HepG2 (cell line): ENCODE data around the gene PIKFYVE. TPM values are rescaled to one million over a fixed set of nuclear protein-coding genes. Genes with fewer than 3 reads are reported as not detected.

ENCODE experiments used
- ATAC-seq: fragments of 200-7000 bp; cut with Tn5 transposase; 3 replicates; pipeline ENCODE4 v1.9.1; 2020; ENCODE audit warnings: mild to moderate bottlenecking, moderate library complexity
- BruUV-seq: library from RNA; stranded (reverse); fragments of 400-500 nt; replicated peaks from 2 replicates; lab custom pipeline; 2021; lab: Mats Ljungman, UMichigan
- CTCF ChIA-PET: fragments of 300-600 bp; formaldehyde crosslinking; extraction: SDS; loops from one replicate; lab custom pipeline; 2021; ENCODE audit warnings: low total read pairs, inconsistent platforms, low intra/inter-chr PET ratio; lab: Yijun Ruan, JAX
- POLR2A ChIA-PET: fragments of 350-600 bp; sonication (Branson Sonifier 250); formaldehyde crosslinking; loops from one replicate; lab custom pipeline; 2020; ENCODE audit warnings: antibody characterized with exemption, inconsistent platforms; lab: Yijun Ruan, JAX
- DNase-seq: peaks from one replicate; pipeline ENCODE4 v3.0.0-alpha.2; 2015; ENCODE audit warnings: low spot score
- FAIRE-seq: peaks from 3 replicates; lab custom pipeline; 2011; peaks lifted over from hg19 to GRCh38; lab: Jason Lieb, UNC
- H2AFZ ChIP-seq: one replicate; pipeline ENCODE4 v1.6.1; 2011; ENCODE audit warnings: low read length, inconsistent platforms
- H3K27ac ChIP-seq: fragments of 300-600 bp; 3 replicates; pipeline ENCODE4 v1.8.0; 2011; ENCODE audit warnings: mixed run types, mild to moderate bottlenecking, mixed read lengths, low read length, inconsistent platforms; ENCODE audit not compliant: insufficient read depth; ENCODE audit errors: extremely low read length
- H3K27me3 ChIP-seq, 2 experiments: fragments of 200-600 bp in 1 of 2; 2 replicates in 1 of 2; 3 replicates in 1 of 2; pipeline versions ENCODE4 v1.6.0 to v1.8.0; 2011; ENCODE audit warnings: low read length in 2 of 2, mild to moderate bottlenecking in 2 of 2, moderate library complexity in 2 of 2, inconsistent platforms in 1 of 2; ENCODE audit not compliant: insufficient read depth in 2 of 2, control insufficient read depth in 1 of 2
- H3K36me3 ChIP-seq, 2 experiments: fragments of 200-600 bp in 1 of 2; replicated peaks in 1 of 2; 2 replicates in 1 of 2; 3 replicates in 1 of 2; pipeline versions ENCODE4 v1.5.1 to v1.8.0; 2011; ENCODE audit warnings: low read length in 2 of 2, inconsistent platforms in 1 of 2; ENCODE audit not compliant: insufficient read depth in 2 of 2, control insufficient read depth in 1 of 2
- H3K4me1 ChIP-seq: 2 replicates; pipeline ENCODE4 v1.5.1; 2012; ENCODE audit warnings: low read length, inconsistent platforms; ENCODE audit not compliant: insufficient read depth
- H3K4me2 ChIP-seq: 2 replicates; pipeline ENCODE4 v1.6.0; 2011; ENCODE audit warnings: low read depth, low read length, inconsistent platforms
- H3K4me3 ChIP-seq, 3 experiments: fragments of 200-600 bp in 1 of 3; sonication (generic), shearing (Covaris generic) in 1 of 3; replicated peaks in 1 of 3; 2 replicates each; pipeline ENCODE4 v1.5.1; 2011 to 2016; ENCODE audit warnings: low read length in 3 of 3, inconsistent platforms in 2 of 3, low read depth in 2 of 3, mild to moderate bottlenecking in 2 of 3, control low read depth in 1 of 3, mixed read lengths in 1 of 3; ENCODE audit not compliant: insufficient read depth in 1 of 3
- H3K79me2 ChIP-seq: one replicate; pipeline ENCODE4 v1.6.1; 2011; ENCODE audit warnings: low read length, inconsistent platforms; ENCODE audit not compliant: insufficient read depth
- H3K9ac ChIP-seq: 2 replicates; pipeline ENCODE4 v1.6.0; 2011; ENCODE audit warnings: mild to moderate bottlenecking, low read depth, low read length, inconsistent platforms; ENCODE audit not compliant: insufficient read depth
- H3K9me3 ChIP-seq: 2 replicates; pipeline ENCODE4 v1.5.1; 2012; ENCODE audit warnings: mild to moderate bottlenecking, low read length
- H4K20me1 ChIP-seq: 2 replicates; pipeline ENCODE4 v1.6.0; 2011; ENCODE audit warnings: inconsistent platforms, mild to moderate bottlenecking, low read length, moderate library complexity; ENCODE audit not compliant: insufficient read depth
- ETV5 ChIP-seq: IDR thresholded peaks from 2 replicates; pipeline ENCODE4 v1.6.1; 2018; ENCODE audit warnings: missing biosample characterization, missing genetic modification reagents, inconsistent platforms, borderline replicate concordance
- GMEB2 ChIP-seq: IDR thresholded peaks from 2 replicates; pipeline ENCODE4 v1.6.1; 2016; ENCODE audit warnings: missing biosample characterization, missing genetic modification reagents, low read depth
- HMG20B ChIP-seq: conservative IDR thresholded peaks from 2 replicates; pipeline ENCODE4 v1.6.1; 2016; ENCODE audit warnings: missing genetic modification reagents, missing compliant biosample characterization
- JARID2 ChIP-seq: sonication (generic); formaldehyde crosslinking; IDR thresholded peaks from 2 replicates; pipeline ENCODE4 v1.8.1; 2023; ENCODE audit warnings: missing genetic modification reagents, inconsistent platforms; ENCODE audit not compliant: insufficient replicate concordance
- MTF2 ChIP-seq: sonication (generic); formaldehyde crosslinking; IDR thresholded peaks from 2 replicates; pipeline ENCODE4 v1.5.0; 2020; ENCODE audit warnings: missing genetic modification reagents, borderline replicate concordance
- ONECUT2 ChIP-seq: sonication (generic); formaldehyde crosslinking; IDR thresholded peaks from 2 replicates; pipeline ENCODE4 v1.4.0; 2020; ENCODE audit warnings: missing genetic modification reagents
- PITX1 ChIP-seq: sonication (generic); formaldehyde crosslinking; IDR thresholded peaks from 2 replicates; pipeline ENCODE4 v1.5.1; 2020; ENCODE audit warnings: mild to moderate bottlenecking, missing genetic modification reagents
- SATB2 ChIP-seq: sonication (generic); formaldehyde crosslinking; IDR thresholded peaks from 2 replicates; pipeline ENCODE4 v1.5.0; 2020; ENCODE audit warnings: missing genetic modification reagents
- ZHX2 ChIP-seq, 2 experiments: sonication (generic) in 1 of 2; formaldehyde crosslinking in 1 of 2; IDR thresholded peaks; 2 replicates each; pipeline versions ENCODE4 v1.6.1 to v1.9.0; 2014 to 2022; ENCODE audit warnings: antibody characterized with exemption in 1 of 2, borderline replicate concordance in 1 of 2, inconsistent platforms in 1 of 2, low read depth in 1 of 2, missing genetic modification reagents in 1 of 2
- ZMAT3 ChIP-seq: sonication (generic); formaldehyde crosslinking; conservative IDR thresholded peaks from 2 replicates; pipeline ENCODE4 v1.7.0; 2021; ENCODE audit warnings: missing genetic modification reagents
- ZNF580 ChIP-seq: IDR thresholded peaks from 2 replicates; pipeline ENCODE4 v1.6.1; 2016; ENCODE audit warnings: low read depth, borderline replicate concordance
- ZNF772 ChIP-seq: sonication (generic); formaldehyde crosslinking; IDR thresholded peaks from 2 replicates; pipeline ENCODE4 v1.5.0; 2020; ENCODE audit warnings: mild to moderate bottlenecking, missing genetic modification reagents
- WGBS: methylation state at CpG from one replicate; pipeline ENCODE4 v1.1.6; 2017; ENCODE audit warnings: low lambda C conversion rate; 5-methylcytosine and 5-hydroxymethylcytosine counted together
- in situ Hi-C: cut with HindIII; loops from 2 replicates; pipeline ENCODE4 v1.10.0; 2017; ENCODE audit warnings: low pct_unique_long_range_greater_than_20kb; ENCODE audit not compliant: extremely low pct_ligation_motif_present
- intact Hi-C: fragments of 100-400 bp; cut with micrococcal nuclease; formaldehyde crosslinking; loops from one replicate; pipeline ENCODE4 v1.10.0; 2022; ENCODE audit not compliant: unreplicated experiment
- polyA plus RNA-seq, 8 experiments: library from polyadenylated mRNA; depleted of rRNA in 3 of 8; stranded (reverse) in 7 of 8; unstranded in 1 of 8; fragments of >200 nt; fragmentation: Illumina TruSeq in 4 of 8; extraction: Trizol in 4 of 8; gene quantifications; 2 replicates each; pipeline versions ENCODE4 v1.2.1 to v1.2.3, GENCODE V29; 2011 to 2016; ENCODE audit warnings: low read depth in 4 of 8, missing spikeins in 1 of 8, mixed read lengths in 1 of 8; ENCODE audit not compliant: insufficient read depth in 1 of 8
- total RNA-seq, 5 experiments: library from RNA; depleted of rRNA; stranded (reverse); fragments of >200 nt; fragmentation: Illumina TruSeq; extraction: Trizol; gene quantifications; 2 replicates each; pipeline ENCODE4 v1.2.3, GENCODE V29; 2016; ENCODE audit warnings: low read depth in 1 of 5

PIKFYVE gene
- total and polyA plus RNA-seq, 2 of the 13 experiments (the other 11 are each of a cell fraction or from before 2014, with no cell fraction given), result 20.2 to 21.7 TPM

- BruUV-seq, result no TSS peak
- no peak overlapping the region for H3K27ac ChIP-seq
- no peak overlapping the region for H3K9ac ChIP-seq
Observed at GRCh38 chr2:208352644-208353567, 86.9 kb downstream of the PIKFYVE start.

More at GRCh38 chr2:208352644-208353567, 86.9 kb downstream of the PIKFYVE start:
- Histone ChIP-seq H3K27me3 (no peaks in the 10 kb centered on the region), H3K79me2 (no peaks in the 10 kb centered on the region), H3K4me3 (no peak overlapping the region), H3K4me1 (peaks cover 12% of the 10 kb centered on the region), H2AFZ (no peak overlapping the region), H3K36me3 (peaks cover 11 to 68% of the 10 kb centered on the region in 2 experiments), H3K4me2 (no peak overlapping the region), H4K20me1 (no peaks in the 10 kb centered on the region), H3K9me3 (no peaks in the 10 kb centered on the region)
- POLR2A ChIA-PET, result no interaction called here
- WGBS, result 90% methylated on average over 5 of the region's 5 CpGs
- FAIRE-seq (no peak), DNase-seq (no peak), ATAC-seq (no peak)
- TF ChIP-seq HMG20B (CRISPR knock-in tag) (no peak), ZNF580 (CRISPR knock-in tag) (no peak), ZHX2 (IDR thresholded peaks at IDR 0.05; ENCODE audit: low read depth) (no peak), ZHX2 (CRISPR knock-in tag; IDR thresholded peaks at IDR 0.05; ENCODE audit: borderline replicate concordance) (no peak), JARID2 (CRISPR knock-in tag) (no peak), ONECUT2 (CRISPR knock-in tag) (no peak), ETV5 (no peak), GMEB2 (CRISPR knock-in tag) (no peak), MTF2 (no peak), ZMAT3 (no peak), SATB2 (CRISPR knock-in tag) (no peak), ZNF772 (CRISPR knock-in tag) (no peak), PITX1 (no peak)
- in situ Hi-C loops (no loop called here), intact Hi-C loops (loop anchor here (10.0 kb wide), 1 partner anchor 248 kb away; no protein-coding TSS in a partner anchor)
- CTCF ChIA-PET, result no interaction called here
